Endothelial cell of umbilical vein (primary cell): ENCODE data around the gene RYR3. TPM values are rescaled to one million over a fixed set of nuclear protein-coding genes. Genes with fewer than 3 reads are reported as not detected.
"Not testable (repeated sequence)": the region's sequence is repeated elsewhere in the genome, so short reads cannot be mapped to it uniquely, and the experiment has no call there.

ENCODE experiments used
- BruUV-seq: library from RNA; stranded (reverse); fragments of 400-500 nt; replicated peaks from 2 replicates; lab custom pipeline; 2021; lab: Mats Ljungman, UMichigan
- CTCF ChIA-PET: fragments of 300-600, 350-600 bp; sonication (Branson Sonifier 250); formaldehyde crosslinking; loops from one replicate; lab custom pipeline; 2021; ENCODE audit warnings: antibody characterized with exemption, inconsistent platforms; lab: Charles Lee
- POLR2A ChIA-PET: fragments of 300-600, 350-600 bp; sonication (Branson Sonifier 250); formaldehyde crosslinking; loops from one replicate; lab custom pipeline; 2021; ENCODE audit warnings: antibody characterized with exemption, inconsistent platforms; lab: Charles Lee
- DNase-seq: peaks from one replicate; pipeline ENCODE4 v3.0.0-alpha.2; 2011; ENCODE audit warnings: low read depth, low spot score
- FAIRE-seq: peaks from 2 replicates; lab custom pipeline; 2011; peaks lifted over from hg19 to GRCh38; lab: Jason Lieb, UNC
- H2AFZ ChIP-seq: 2 replicates; pipeline ENCODE4 v1.6.0; 2012; ENCODE audit warnings: low read depth, low read length, control low read depth, inconsistent platforms
- H3K27ac ChIP-seq: 2 replicates; pipeline ENCODE4 v1.5.1; 2011; ENCODE audit warnings: low read depth, mild to moderate bottlenecking, control low read depth, low read length, moderate library complexity; ENCODE audit not compliant: insufficient read depth
- H3K27me3 ChIP-seq, 2 experiments: 2 replicates each; pipeline versions ENCODE4 v1.6.0 to v1.6.1; 2011; ENCODE audit warnings: low read length in 2 of 2, mixed read lengths in 1 of 2; ENCODE audit not compliant: control insufficient read depth in 2 of 2, insufficient read depth in 2 of 2
- H3K36me3 ChIP-seq, 2 experiments: 2 replicates in 1 of 2; 3 replicates in 1 of 2; pipeline ENCODE4 v1.5.1; 2011; ENCODE audit warnings: low read length in 2 of 2, mild to moderate bottlenecking in 1 of 2, moderate library complexity in 1 of 2; ENCODE audit not compliant: control insufficient read depth in 2 of 2, insufficient read depth in 2 of 2; ENCODE audit errors: extremely low read depth in 1 of 2
- H3K4me1 ChIP-seq: 3 replicates; pipeline ENCODE4 v1.5.1; 2011; ENCODE audit warnings: mild to moderate bottlenecking, low read length; ENCODE audit not compliant: control insufficient read depth, insufficient read depth; ENCODE audit errors: extremely low read depth
- H3K4me2 ChIP-seq: 2 replicates; pipeline ENCODE4 v1.6.1; 2011; ENCODE audit warnings: low read length, control low read depth, mixed read lengths; ENCODE audit not compliant: insufficient read depth
- H3K4me3 ChIP-seq, 3 experiments: fragments of 200-600 bp in 1 of 3; sonication (generic), shearing (Covaris generic) in 1 of 3; replicated peaks in 1 of 3; 2 replicates each; pipeline ENCODE4 v1.5.1; 2011 to 2016; ENCODE audit warnings: control low read depth in 3 of 3, low read length in 3 of 3, mild to moderate bottlenecking in 2 of 3, inconsistent platforms in 1 of 3, low read depth in 1 of 3, moderate library complexity in 1 of 3; ENCODE audit not compliant: insufficient read depth in 1 of 3
- H3K79me2 ChIP-seq: 2 replicates; pipeline ENCODE4 v1.6.0; 2012; ENCODE audit warnings: low read length, inconsistent platforms; ENCODE audit not compliant: control insufficient read depth, insufficient read depth
- H3K9ac ChIP-seq: replicated peaks from 2 replicates; pipeline ENCODE3; 2011; ENCODE audit warnings: low read length, control low read depth; ENCODE audit not compliant: insufficient read depth; ENCODE audit errors: extremely low read depth
- H3K9me1 ChIP-seq: replicated peaks from 3 replicates; pipeline ENCODE4 v1.6.0; 2011; ENCODE audit warnings: mild to moderate bottlenecking, low read length; ENCODE audit not compliant: control insufficient read depth, insufficient read depth; ENCODE audit errors: extremely low read depth
- H3K9me3 ChIP-seq: replicated peaks from 2 replicates; pipeline ENCODE4 v1.5.1; 2012; ENCODE audit warnings: low read length, inconsistent platforms; ENCODE audit not compliant: control insufficient read depth, insufficient read depth
- H4K20me1 ChIP-seq: replicated peaks from 2 replicates; pipeline ENCODE3; 2011; ENCODE audit warnings: mild to moderate bottlenecking, low read length; ENCODE audit not compliant: control insufficient read depth, insufficient read depth; ENCODE audit errors: extremely low read depth
- EZH2 ChIP-seq: IDR thresholded peaks from 2 replicates; pipeline ENCODE4 v1.6.1; 2012; ENCODE audit warnings: borderline replicate concordance, low read depth, mild to moderate bottlenecking, moderate library complexity, low read length, inconsistent platforms; ENCODE audit not compliant: severe bottlenecking
- FOS ChIP-seq: IDR thresholded peaks from 2 replicates; pipeline ENCODE4 v1.6.1; 2011; ENCODE audit warnings: mild to moderate bottlenecking, low read length, moderate library complexity, borderline replicate concordance; ENCODE audit not compliant: insufficient read depth
- GATA2 ChIP-seq: IDR thresholded peaks from 2 replicates; pipeline ENCODE4 v1.7.0; 2011; ENCODE audit warnings: low read depth, mild to moderate bottlenecking, moderate library complexity, mixed read lengths, low read length; ENCODE audit not compliant: insufficient read length, insufficient read depth
- JUN ChIP-seq: IDR thresholded peaks from 2 replicates; pipeline ENCODE4 v1.6.1; 2011; ENCODE audit warnings: borderline replicate concordance, low read depth; ENCODE audit not compliant: insufficient read length, insufficient read depth
- MYC ChIP-seq: IDR thresholded peaks from one replicate; pipeline ENCODE4 v1.6.1; 2011; ENCODE audit warnings: mild to moderate bottlenecking, low read depth, low read length
- POLR2A ChIP-seq: IDR thresholded peaks from 2 replicates; pipeline ENCODE4 v1.6.1; 2012; ENCODE audit warnings: low read depth, mild to moderate bottlenecking, control low read depth, low read length
- POLR2AphosphoS5 ChIP-seq: IDR thresholded peaks from 2 replicates; pipeline ENCODE4 v1.6.1; 2012; ENCODE audit warnings: low read depth, mild to moderate bottlenecking, control low read depth, low read length, moderate library complexity; ENCODE audit not compliant: insufficient read depth
- dilution Hi-C: fragments of 300-500 bp; cut with MboI; formaldehyde crosslinking; loops from one replicate; pipeline ENCODE4 v1.15.0; 2019; ENCODE audit warnings: low sequenced_read_pairs; ENCODE audit not compliant: extremely low pct_ligation_motif_present
- intact Hi-C: fragments of 100-400 bp; cut with micrococcal nuclease; formaldehyde crosslinking; loops from one replicate; pipeline ENCODE4 v1.10.0; 2022
- polyA plus RNA-seq, 4 experiments: library from polyadenylated mRNA; depleted of rRNA in 3 of 4; stranded (reverse) in 3 of 4; unstranded in 1 of 4; fragments of >200 nt; gene quantifications; 2 replicates each; pipeline versions ENCODE4 v1.2.1 to v1.2.3, GENCODE V29; 2011 to 2012; ENCODE audit warnings: missing spikeins in 1 of 4
- total RNA-seq: library from RNA; stranded (reverse); gene quantifications from 2 replicates; pipeline ENCODE4 v1.2.3, GENCODE V29; 2021
- TF ChIP-seq, protein P1 (sequence below): IDR thresholded peaks from 2 replicates; pipeline ENCODE4 v1.6.1; 2011; ENCODE audit not compliant: insufficient read depth, insufficient read length
- TF ChIP-seq, protein P2 (sequence below), 2 donors: IDR thresholded peaks; 1 replicate in 1 of 2; 2 replicates in 1 of 2; pipeline ENCODE4 v1.5.1; 2011; ENCODE audit warnings: low read length in 2 of 2, mild to moderate bottlenecking in 2 of 2, moderate library complexity in 2 of 2, control low read depth in 1 of 2, inconsistent platforms in 1 of 2, low read depth in 1 of 2; ENCODE audit not compliant: insufficient read depth in 1 of 2; ENCODE audit errors: extremely low read depth in 1 of 2

The RYR3 gene
- total and polyA plus RNA-seq, 2 donors (not counting 3 experiments of a cell fraction or from before 2014, with no cell fraction given): not detected

DNA sequence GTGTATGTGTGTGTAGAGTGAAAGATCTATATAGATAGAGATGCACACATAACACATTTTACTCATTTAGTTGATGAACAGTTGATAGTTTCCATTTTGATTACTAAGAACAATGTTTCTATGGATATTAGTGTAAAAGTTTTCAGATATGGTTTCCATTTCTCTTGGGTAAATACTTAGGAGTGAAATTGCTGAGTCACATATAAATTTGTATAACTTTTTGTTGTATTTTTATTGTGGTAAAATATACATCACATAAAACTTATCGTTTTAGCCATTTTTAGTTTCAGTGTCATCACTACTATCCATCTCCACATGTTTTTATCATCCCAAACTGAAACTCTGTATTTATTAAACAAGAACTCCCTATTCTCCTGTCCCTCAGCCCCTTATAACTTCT is 258.3 kb downstream of the RYR3 start:
- H3K9me3 ChIP-seq: no peaks in the 10 kb centered on the region
- no peaks in the 10 kb centered on the region for H4K20me1 ChIP-seq
- no peaks in the 10 kb centered on the region for H3K27me3 ChIP-seq
- TF ChIP-seq FOS (no peak), EZH2 (no peak), GATA2 (no peak), MYC (no peak), POLR2A (no peak), JUN (no peak), POLR2AphosphoS5 (no peak)
- TF ChIP-seq, protein P1, sequence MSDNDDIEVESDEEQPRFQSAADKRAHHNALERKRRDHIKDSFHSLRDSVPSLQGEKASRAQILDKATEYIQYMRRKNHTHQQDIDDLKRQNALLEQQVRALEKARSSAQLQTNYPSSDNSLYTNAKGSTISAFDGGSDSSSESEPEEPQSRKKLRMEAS: no peak
- TF ChIP-seq, protein P2, sequence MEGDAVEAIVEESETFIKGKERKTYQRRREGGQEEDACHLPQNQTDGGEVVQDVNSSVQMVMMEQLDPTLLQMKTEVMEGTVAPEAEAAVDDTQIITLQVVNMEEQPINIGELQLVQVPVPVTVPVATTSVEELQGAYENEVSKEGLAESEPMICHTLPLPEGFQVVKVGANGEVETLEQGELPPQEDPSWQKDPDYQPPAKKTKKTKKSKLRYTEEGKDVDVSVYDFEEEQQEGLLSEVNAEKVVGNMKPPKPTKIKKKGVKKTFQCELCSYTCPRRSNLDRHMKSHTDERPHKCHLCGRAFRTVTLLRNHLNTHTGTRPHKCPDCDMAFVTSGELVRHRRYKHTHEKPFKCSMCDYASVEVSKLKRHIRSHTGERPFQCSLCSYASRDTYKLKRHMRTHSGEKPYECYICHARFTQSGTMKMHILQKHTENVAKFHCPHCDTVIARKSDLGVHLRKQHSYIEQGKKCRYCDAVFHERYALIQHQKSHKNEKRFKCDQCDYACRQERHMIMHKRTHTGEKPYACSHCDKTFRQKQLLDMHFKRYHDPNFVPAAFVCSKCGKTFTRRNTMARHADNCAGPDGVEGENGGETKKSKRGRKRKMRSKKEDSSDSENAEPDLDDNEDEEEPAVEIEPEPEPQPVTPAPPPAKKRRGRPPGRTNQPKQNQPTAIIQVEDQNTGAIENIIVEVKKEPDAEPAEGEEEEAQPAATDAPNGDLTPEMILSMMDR (IDR thresholded peaks at IDR 0.05; ENCODE audit: extremely low read depth in 1 of 2, insufficient read depth in 1 of 2, low read depth in 1 of 2, low read length in 2 of 2): no peak
- dilution Hi-C loops: no loop called here
- H3K27ac ChIP-seq: no peak overlapping the region
- POLR2A ChIA-PET: no interaction called here
- no peaks in the 10 kb centered on the region for H3K36me3 ChIP-seq
- no TSS peak for BruUV-seq
- no peaks in the 10 kb centered on the region for H3K79me2 ChIP-seq
- intact Hi-C loops: no loop called here
- no peak overlapping the region for H3K4me2 ChIP-seq
- H3K9me1 ChIP-seq: no peaks in the 10 kb centered on the region
- no peak overlapping the region for H2AFZ ChIP-seq
- H3K4me3 ChIP-seq: no peak overlapping the region
- FAIRE-seq (no peak), DNase-seq (no peak)
- no peak overlapping the region for H3K9ac ChIP-seq
- CTCF ChIA-PET: no interaction called here
- no peaks in the 10 kb centered on the region for H3K4me1 ChIP-seq

DNA sequence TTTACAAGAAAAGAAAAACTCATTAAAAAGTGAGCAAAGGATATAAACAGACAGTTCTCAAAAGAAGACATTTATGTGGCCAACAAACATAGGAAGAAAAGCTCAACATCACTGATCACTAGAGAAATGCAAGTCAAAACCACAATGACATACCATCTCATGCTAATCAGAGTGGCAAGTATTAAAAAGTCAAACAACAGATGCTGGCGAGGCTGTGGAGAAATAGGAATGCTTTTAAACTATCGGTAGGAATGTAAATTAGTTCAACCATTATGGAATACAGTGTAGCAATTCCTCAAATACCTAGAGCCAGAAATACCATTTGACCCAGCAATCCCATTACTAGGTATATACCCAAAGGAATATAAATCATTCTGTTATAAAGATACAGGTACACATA is 267.1 kb downstream of the RYR3 start:
- H3K79me2 ChIP-seq, H4K20me1 ChIP-seq, H3K27me3 ChIP-seq, CTCF ChIA-PET, BruUV-seq, H3K9ac ChIP-seq, H3K9me3 ChIP-seq, H3K4me1 ChIP-seq, H3K36me3 ChIP-seq, FAIRE-seq, dilution Hi-C loops, H3K4me2 ChIP-seq, H2AFZ ChIP-seq, intact Hi-C loops, H3K27ac ChIP-seq, H3K9me1 ChIP-seq, POLR2A ChIA-PET, DNase-seq, H3K4me3 ChIP-seq: not testable (repeated sequence)
